ENCODE results near the gene CNPY2.

DNA sequence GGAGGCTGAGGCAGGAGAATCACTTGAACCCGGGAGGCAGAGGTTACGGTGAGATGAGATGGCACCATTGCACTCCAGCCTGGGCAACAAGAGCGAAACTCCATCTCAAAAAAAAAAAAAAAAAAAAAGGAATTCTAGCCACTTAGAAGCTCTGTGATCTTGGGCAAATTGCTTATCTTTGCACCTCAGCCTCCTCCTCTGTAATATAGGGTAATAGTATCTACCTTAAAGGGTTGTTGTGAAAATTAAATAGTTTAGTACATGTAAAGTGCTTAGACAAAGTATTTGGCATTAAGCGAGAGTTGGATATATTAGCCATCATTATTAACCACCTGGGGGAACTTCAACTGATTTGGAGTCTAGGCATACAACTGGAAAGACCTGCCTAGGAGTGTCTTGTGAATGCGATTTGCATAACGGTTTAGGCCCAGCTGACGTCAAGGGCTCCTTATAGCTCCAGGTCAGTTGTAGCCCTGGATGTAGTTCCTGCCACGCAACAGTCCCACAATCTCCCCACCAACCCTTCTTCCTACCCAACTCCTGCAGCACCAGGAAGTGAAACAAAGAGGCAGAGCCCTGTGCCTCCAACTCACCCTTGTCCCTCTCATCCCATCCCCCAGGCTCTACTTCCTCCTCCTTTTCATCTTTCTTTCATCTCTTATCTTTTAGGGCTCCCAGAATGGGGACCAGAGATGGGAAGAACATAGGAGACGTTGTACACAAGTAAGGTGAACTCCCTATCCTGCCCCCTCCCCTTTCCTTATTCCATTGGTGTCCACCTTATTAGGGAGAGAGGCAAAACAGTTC, 20.8 kb upstream of the CNPY2 start:
- TF ChIP-seq, protein P1, sequence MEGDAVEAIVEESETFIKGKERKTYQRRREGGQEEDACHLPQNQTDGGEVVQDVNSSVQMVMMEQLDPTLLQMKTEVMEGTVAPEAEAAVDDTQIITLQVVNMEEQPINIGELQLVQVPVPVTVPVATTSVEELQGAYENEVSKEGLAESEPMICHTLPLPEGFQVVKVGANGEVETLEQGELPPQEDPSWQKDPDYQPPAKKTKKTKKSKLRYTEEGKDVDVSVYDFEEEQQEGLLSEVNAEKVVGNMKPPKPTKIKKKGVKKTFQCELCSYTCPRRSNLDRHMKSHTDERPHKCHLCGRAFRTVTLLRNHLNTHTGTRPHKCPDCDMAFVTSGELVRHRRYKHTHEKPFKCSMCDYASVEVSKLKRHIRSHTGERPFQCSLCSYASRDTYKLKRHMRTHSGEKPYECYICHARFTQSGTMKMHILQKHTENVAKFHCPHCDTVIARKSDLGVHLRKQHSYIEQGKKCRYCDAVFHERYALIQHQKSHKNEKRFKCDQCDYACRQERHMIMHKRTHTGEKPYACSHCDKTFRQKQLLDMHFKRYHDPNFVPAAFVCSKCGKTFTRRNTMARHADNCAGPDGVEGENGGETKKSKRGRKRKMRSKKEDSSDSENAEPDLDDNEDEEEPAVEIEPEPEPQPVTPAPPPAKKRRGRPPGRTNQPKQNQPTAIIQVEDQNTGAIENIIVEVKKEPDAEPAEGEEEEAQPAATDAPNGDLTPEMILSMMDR (IDR thresholded peaks at IDR 0.05), result no peak
- no peak for TF ChIP-seq POLR2A (IDR thresholded peaks at IDR 0.05)
